ENCODE measurements around the gene EXD3.
"Not testable (repeated sequence)": the region's sequence is repeated elsewhere in the genome, so short reads cannot be mapped to it uniquely, and the experiment has no call there.

EXD3 gene, protein sequence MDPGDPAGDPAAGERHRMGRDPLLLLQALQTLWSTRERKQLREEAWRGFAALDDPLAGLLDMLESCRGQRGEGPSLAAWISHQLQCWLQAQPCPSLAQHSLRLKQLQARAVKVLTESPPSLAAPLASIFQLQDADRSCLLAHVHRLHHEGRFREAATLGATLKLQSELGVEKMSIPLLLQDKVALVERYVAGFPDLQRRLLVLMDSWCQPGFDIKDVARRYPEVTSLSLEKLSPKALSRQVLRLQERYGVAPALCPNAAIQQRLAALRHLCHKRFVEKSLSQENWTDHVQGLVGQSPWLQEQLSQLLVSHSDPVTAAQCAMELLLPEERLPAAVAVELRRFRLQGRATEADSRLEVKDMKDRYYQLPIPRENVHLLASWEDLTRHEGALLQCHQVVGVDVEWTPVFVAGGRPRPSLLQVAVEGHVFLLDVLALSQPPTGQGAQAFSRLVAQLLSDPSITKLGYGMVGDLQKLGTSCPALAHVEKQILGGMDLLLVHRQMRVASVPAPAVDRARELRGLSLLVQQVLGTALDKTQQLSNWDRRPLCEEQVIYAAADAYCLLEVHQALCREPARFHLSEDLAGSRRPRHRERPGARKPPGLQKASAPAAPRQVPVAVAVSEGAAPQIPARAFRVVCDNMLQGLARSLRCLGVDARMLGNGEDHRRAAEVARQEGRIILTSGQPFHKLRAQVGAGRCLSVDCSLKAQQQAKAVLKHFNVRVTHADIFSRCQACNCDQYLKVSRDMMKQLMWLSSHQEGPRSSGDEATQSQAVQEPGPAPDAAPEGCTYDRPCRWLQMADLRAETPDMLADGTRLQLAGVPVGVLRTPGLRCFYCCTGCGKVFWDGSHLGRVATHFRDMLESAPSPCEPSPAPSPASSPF

DNA sequence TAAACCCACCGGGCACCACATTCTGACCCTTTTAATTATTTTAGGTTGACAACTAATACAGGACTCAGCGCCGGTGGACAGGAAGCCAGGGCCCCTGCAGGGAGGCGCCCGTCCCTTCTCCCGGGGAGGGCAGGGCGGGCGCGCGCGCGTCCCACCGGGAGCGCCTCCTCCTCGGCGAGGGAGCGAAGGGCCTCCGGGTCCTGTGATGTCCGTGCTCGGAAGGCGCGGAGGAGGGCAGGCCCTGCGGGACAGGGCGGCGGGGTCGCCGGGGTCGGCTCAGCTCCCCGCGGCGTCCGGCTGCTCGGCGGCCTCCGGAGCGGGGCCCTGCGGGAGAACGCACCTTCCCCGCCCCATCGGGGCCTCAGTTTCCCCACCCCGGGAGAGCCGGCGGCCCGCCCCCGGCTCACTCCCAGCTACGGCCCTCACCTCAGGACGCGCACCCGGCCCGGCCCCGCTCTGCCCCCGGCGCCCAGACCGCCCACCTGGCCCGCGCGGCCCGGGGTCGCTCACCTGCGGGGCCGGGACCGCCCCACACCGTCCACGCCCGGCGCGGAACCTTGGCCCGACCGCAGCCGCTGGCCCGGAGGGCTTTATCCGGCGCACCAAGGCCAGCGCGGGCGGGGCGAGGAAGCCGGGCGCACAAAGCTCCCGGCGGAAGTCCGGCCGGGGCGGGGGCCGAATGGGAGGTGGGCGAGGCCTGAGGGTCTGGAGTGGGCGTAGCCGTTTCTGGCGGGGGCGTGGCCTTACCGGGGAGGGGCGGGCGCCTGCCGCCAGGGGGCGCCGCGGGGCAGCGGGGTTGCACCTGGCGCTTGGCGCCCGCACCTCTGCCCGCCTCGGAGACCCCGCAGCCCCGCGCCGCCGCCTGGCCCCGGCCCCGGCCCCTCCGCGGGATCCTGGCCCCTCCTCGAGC lies at the start of gene EXD3, which contains the start of gene NOXA1:
Gene EXD3 (minus strand): TSS at position 559 of the 910 bp plus-strand sequence. CDS start 27,805 bp downstream, outside the sequence.
Gene NOXA1 (plus strand): TSS at position 790 of the 910 bp plus-strand sequence. CDS start 137 bp downstream, outside the sequence.
- H3K4me3 ChIP-seq (ENCODE audit: low read depth, low read length), result peak within 1 kb of the TSS; percentile 83
- TF ChIP-seq, protein P1, sequence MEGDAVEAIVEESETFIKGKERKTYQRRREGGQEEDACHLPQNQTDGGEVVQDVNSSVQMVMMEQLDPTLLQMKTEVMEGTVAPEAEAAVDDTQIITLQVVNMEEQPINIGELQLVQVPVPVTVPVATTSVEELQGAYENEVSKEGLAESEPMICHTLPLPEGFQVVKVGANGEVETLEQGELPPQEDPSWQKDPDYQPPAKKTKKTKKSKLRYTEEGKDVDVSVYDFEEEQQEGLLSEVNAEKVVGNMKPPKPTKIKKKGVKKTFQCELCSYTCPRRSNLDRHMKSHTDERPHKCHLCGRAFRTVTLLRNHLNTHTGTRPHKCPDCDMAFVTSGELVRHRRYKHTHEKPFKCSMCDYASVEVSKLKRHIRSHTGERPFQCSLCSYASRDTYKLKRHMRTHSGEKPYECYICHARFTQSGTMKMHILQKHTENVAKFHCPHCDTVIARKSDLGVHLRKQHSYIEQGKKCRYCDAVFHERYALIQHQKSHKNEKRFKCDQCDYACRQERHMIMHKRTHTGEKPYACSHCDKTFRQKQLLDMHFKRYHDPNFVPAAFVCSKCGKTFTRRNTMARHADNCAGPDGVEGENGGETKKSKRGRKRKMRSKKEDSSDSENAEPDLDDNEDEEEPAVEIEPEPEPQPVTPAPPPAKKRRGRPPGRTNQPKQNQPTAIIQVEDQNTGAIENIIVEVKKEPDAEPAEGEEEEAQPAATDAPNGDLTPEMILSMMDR (IDR thresholded peaks at IDR 0.05; ENCODE audit: control insufficient read depth, extremely low read depth, insufficient read depth), result peak; percentile 79
- DNase-seq (ENCODE audit: low read depth), result peak; percentile 63

DNA sequence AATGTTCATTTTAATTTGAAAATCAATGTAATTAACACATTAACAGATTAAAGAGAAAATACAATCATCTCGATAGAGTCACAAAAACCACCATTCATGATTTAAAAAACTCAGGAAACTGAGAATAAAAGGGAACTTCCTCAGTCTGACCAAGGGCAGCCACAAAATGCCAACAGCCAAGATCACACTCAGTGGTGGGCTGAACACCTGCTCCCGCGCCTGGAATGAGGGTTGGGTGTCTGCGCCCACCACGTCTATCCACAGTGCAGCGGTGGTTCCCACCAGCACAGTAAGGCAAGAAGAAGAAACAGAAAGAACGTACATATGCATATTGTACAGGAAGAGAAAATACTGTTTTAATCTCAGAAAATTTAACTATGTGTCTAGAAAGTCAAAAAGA lies 47.8 kb upstream of the EXD3 start:
- TF ChIP-seq, protein P1 (IDR thresholded peaks at IDR 0.05; ENCODE audit: control insufficient read depth, extremely low read depth, insufficient read depth), result no peak
- H3K4me3 ChIP-seq (ENCODE audit: low read depth, low read length), result no peak overlapping the region
- no peak for DNase-seq (ENCODE audit: low read depth)

DNA sequence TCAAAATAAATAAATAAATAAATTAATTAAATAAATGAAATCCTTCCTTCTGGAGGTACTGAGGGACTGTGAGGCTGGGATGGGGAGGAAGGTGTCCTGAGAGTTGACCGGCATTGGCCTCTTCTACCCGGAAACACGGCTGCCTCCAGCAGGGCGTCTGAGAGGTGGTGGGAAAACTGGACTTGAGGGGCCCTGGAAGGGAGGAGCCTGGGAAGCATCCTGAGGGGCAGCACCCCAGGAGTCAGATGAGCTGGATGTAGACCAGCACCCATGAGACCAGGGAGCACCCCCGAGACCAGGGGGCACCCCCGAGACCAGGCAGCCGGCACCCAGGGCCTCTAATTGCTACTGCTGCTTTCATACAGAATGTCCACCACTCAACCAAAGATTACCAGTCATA lies 44.9 kb upstream of the EXD3 start:
- H3K4me3 ChIP-seq (ENCODE audit: low read depth, low read length), result no peak overlapping the region
- DNase-seq (ENCODE audit: low read depth), result no peak
- TF ChIP-seq, protein P1 (IDR thresholded peaks at IDR 0.05; ENCODE audit: control insufficient read depth, extremely low read depth, insufficient read depth), result no peak

DNA sequence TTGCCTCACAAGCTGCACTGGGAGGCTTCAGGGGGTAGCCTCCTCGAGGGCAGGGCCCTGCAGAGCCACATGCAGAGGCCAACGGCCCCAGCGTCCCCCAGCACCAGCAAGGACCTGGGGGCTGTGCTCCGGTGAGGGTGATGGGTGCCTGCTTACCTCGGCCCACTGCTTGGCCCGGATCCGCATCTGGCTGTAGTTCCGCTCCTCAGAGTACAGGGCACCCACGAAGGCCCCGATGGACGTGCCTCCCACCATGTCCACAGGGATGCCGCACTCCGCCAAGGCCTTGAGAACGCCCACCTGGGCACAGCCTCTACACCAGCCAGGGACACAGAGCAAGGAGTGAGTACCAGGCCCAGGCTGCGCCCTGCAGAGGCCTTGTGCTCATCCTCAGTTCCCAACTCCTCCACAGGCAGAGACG lies 44.2 kb upstream of the EXD3 start:
- TF ChIP-seq, protein P1 (IDR thresholded peaks at IDR 0.05; ENCODE audit: control insufficient read depth, extremely low read depth, insufficient read depth), result no peak
- no peak for DNase-seq (ENCODE audit: low read depth)
- no peak overlapping the region for H3K4me3 ChIP-seq (ENCODE audit: low read depth, low read length)

DNA sequence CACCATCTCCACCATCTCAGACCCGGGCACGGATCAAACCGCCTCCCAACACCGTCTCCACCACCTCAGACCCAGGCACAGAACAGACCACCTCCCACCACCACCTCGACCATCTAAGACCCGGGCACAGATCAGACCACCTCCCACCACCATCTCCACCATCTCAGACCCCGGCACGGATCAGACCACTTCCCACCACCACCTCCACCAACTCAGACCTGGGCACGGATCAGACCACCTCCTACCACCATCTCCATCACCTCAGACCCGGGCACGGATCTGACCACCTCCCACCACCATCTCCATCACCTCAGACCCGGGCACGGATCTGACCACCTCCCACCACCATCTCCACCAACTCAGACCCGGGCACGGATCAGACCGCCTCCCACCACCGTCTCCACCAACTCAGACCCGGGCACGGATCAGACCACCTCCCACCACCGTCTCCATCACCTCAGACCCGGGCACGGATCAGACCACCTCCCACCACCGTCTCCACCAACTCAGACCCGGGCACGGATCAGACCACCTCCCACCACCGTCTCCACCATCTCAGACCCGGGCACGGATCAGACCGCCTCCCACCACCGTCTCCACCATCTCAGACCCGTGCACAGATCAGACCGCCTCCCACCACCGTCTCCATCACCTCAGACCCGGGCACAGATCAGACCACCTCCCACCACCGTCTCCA lies 43.6 kb upstream of the EXD3 start:
- not testable (repeated sequence) for DNase-seq (ENCODE audit: low read depth); H3K4me3 ChIP-seq (ENCODE audit: low read depth, low read length)

DNA sequence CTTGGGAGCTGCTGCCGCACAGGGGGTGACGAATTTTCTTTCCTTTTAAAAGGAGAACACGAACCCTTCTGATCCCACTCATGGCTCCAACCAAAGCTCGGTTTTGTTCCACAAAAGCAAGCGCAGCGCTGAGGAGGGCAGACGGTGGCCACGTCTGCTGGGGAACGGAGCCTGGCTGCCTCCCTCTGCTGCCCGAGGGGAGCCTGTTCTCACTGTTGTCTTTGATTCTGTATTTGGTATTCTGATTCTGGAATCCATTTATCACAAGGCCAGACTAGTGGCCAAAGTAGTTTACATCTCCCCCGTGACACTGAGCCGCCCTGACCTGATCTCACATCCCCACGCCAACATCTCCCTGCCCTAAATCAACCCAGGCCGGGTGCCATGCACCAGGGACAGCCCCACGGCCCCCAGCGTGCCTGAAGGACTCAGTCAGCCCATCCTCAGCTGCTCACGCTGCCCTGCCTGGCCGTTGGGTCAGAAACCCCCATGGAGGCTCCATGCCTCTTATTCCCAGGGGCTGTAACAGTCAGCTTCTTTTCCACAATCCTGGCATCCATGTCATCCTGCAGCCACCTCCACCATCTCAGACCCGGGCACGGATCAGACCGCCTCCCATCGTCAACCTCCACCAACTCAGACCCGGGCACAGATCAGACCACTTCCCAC lies 42.9 kb upstream of the EXD3 start:
- DNase-seq (ENCODE audit: low read depth), result no peak
- TF ChIP-seq, protein P1 (IDR thresholded peaks at IDR 0.05; ENCODE audit: control insufficient read depth, extremely low read depth, insufficient read depth), result no peak
- H3K4me3 ChIP-seq (ENCODE audit: low read depth, low read length), result no peak overlapping the region
